GM12875 (cell line): Measurements from ENCODE around the gene ERICH2.
A peak's percentile ranks its signal among the peaks of the same experiment; 100 is the strongest.

Experiments used
- H3K4me3 ChIP-seq: one replicate; pipeline ENCODE4 v1.5.1; 2011; ENCODE audit warnings: low read depth, low read length, control low read depth
- TF ChIP-seq, protein P1 (sequence below): IDR thresholded peaks from 2 replicates; pipeline ENCODE4 v1.5.1; 2011; ENCODE audit warnings: low read depth, mild to moderate bottlenecking, control low read depth, inconsistent platforms, low read length, moderate library complexity, borderline replicate concordance; ENCODE audit not compliant: insufficient read depth

ERICH2 gene

DNA sequence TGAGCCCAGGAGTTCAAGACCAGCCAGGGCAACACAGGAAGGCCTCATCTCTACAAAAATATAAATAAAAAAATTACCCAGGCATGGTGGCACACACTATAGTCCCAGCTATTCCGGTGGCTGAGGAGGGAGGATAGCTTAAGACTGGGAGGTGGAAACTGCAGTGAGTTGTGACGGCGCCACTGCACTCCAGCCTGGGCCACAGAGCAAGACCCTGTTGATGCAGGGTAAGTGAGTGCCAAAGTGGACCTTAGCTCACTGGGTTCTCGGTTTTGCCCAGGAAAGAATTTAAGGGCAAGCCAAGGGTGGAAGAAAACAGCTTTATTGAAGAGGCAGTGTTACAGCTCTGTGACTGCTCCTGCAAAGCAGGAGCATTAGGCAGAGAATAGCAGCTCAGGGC lies 6.9 kb upstream of the ERICH2 start:
- TF ChIP-seq, protein P1, sequence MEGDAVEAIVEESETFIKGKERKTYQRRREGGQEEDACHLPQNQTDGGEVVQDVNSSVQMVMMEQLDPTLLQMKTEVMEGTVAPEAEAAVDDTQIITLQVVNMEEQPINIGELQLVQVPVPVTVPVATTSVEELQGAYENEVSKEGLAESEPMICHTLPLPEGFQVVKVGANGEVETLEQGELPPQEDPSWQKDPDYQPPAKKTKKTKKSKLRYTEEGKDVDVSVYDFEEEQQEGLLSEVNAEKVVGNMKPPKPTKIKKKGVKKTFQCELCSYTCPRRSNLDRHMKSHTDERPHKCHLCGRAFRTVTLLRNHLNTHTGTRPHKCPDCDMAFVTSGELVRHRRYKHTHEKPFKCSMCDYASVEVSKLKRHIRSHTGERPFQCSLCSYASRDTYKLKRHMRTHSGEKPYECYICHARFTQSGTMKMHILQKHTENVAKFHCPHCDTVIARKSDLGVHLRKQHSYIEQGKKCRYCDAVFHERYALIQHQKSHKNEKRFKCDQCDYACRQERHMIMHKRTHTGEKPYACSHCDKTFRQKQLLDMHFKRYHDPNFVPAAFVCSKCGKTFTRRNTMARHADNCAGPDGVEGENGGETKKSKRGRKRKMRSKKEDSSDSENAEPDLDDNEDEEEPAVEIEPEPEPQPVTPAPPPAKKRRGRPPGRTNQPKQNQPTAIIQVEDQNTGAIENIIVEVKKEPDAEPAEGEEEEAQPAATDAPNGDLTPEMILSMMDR = no peak
- H3K4me3 ChIP-seq = no peak overlapping the region

DNA sequence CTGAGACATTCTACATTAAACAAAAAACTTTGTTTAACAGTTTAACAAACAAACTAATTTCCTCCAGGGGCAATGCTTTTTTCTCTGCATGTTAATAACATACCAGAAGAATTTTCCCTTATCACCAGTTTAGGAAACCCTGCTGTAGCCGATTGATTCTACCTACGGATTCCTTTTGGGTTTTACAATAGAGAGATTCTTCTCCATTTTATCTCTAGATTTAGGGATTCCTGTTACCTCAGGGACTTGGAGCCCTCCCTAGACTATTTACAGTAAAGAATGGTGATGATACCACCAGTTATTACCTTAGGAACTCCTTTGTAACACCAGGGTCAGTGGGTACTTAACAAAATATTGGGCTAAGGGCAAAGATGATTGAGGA lies 5.3 kb upstream of the ERICH2 start:
- no peak overlapping the region for H3K4me3 ChIP-seq
- TF ChIP-seq, protein P1 = no peak

DNA sequence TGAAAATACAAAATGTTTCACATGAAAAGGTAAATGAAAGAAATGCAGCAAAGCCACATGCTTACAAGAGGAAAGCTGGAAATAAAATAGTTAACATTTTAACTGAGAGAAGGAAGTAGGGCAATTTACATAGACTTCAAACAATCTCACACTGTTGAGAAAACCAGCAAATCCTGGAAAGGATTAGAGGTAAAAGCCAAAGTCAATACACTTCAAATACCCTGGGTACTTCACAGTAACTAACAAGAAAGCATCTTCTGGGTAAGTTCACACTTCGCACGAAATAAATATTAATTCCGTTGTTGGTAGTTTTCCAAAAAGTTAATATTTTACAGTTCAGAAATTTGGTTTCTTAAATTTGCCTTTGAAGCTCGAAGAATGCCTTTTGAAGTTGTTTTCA lies 3.5 kb upstream of the ERICH2 start:
- H3K4me3 ChIP-seq = no peak overlapping the region

DNA sequence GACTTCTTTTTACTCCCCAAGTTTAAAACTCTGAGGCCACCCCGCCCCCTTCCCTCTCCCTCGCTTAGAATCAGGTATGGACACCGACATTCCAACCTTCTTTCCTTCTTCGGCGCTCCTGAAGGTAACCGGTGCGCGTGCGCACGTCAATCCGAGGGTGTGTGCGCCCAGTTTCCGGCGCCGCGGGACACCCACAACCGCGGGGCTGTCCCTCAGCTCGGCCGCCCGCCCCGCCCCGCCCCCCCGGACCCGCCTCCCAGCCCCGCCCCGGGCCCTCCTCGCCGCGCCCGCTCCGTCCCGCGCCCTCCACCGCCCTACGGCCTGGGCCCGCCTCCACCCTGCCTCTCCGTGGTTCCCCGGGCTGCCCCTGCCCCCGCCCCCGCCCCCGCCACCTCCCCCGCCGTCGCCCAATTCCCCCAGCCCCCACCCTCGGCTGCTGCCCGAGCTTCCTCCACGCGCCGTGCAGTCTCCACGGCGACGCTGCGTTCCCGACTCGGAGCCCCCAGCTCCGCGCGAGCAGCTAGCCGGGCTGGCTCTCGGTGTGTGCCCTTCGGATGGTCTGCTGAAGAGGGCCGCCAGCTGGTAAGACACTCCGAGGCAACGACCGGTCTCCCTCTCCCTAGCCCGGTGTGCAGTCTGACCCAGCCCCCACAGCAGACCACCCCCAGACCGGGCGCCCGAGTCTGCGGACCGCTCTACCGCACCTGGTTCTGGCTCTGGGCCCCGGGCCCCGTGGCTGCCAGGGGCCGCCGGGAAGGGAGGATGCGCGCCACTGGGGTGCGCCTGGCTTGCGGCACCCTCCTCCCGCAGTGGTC lies 635 bp downstream of the ERICH2 start:
- TF ChIP-seq, protein P1 = no peak
- H3K4me3 ChIP-seq = peak overlapping the region; percentile 33

More for the DNA sequence above, 3.5 kb upstream of the ERICH2 start:
- TF ChIP-seq, protein P1 = no peak

DNA sequence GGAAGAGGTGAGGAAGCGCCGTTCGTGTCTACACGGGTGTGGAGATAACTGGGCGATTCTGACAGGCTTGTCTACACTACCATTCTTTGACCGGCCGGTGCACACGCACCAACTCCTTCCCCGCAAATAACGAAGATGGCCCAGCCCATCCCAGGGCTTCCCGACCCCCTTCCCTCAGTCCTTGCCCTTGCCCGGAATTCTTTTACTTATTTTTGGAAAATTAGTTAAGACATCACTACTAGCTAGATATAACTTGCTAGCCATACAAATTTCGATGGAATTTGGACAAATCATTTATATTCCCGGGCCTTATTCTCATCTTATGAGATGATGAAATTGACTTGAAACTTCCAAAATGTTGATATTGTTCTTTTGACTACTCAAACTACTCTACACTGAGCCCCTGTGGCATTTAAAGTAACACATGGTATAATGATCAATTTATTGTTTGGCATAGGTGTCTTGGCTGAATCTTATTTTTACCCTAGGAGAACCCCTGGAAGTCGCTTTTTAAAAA lies 1.3 kb downstream of the ERICH2 start:
- TF ChIP-seq, protein P1 = no peak
- H3K4me3 ChIP-seq = no peak overlapping the region

DNA sequence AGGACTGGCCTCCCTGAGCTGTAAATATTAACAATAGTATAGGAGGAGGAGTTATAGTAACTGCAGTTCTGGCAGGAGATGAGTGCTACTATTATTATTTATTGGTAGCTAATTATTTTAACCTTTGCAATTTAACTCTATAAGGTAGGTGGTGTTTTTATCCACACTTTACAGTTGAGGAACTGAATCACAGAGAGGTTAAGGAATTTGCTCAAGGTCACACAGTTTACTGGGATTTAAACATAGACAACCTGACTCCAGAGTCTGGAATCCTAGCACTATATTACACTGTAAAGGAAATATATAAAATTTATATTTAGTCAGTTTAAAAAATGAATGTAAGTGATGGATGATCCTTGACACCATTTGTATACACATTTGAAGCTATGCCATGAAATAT lies 2.1 kb downstream of the ERICH2 start:
- no peak overlapping the region for H3K4me3 ChIP-seq
- TF ChIP-seq, protein P1 = no peak

DNA sequence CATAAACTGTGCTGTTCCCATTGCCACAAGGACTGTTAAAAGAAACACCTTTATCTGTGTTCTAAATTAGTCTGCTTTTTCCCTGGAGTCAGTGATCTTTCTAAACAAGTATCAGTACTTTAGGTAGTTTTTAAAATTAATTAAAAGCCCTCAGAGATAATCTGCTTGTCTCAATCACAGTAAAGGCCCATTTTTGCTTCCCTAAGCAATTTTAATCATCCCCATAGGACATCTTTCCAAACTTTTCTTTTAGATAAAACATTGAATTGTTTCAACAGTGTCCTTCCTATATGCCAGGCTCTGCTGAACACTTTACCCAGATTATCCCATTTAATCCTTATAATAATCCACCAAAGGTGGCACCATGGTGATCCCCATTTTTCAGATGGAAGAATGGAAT lies 3.9 kb downstream of the ERICH2 start:
- H3K4me3 ChIP-seq = no peak overlapping the region
- TF ChIP-seq, protein P1 = no peak
